ENCODE results near the gene SNRK.

DNA sequence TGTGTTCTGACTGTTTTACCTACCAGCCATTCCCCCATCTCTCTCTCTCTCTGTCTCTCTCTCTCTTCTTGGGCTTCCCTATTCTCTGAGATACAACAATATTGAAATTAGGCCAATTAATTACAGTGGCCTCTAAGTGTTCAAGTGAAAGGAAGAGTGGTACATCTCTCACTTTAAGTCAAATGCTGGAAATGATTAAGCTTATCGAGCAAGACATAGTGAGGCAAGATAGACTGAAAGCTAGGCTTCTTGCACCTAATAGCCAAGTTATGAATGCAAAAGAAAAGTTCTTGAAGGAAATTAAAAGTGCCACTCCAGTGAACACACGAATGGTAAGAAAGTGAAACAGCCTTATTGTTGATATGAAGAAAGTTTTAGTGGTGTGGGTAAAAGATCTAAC is 21.3 kb downstream of the SNRK start:
- TF ChIP-seq, protein P1, sequence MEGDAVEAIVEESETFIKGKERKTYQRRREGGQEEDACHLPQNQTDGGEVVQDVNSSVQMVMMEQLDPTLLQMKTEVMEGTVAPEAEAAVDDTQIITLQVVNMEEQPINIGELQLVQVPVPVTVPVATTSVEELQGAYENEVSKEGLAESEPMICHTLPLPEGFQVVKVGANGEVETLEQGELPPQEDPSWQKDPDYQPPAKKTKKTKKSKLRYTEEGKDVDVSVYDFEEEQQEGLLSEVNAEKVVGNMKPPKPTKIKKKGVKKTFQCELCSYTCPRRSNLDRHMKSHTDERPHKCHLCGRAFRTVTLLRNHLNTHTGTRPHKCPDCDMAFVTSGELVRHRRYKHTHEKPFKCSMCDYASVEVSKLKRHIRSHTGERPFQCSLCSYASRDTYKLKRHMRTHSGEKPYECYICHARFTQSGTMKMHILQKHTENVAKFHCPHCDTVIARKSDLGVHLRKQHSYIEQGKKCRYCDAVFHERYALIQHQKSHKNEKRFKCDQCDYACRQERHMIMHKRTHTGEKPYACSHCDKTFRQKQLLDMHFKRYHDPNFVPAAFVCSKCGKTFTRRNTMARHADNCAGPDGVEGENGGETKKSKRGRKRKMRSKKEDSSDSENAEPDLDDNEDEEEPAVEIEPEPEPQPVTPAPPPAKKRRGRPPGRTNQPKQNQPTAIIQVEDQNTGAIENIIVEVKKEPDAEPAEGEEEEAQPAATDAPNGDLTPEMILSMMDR (IDR thresholded peaks at IDR 0.05): no peak
- no peak for TF ChIP-seq SP1 (CRISPR knock-in tag; conservative IDR thresholded peaks at IDR 0.05)
- TF ChIP-seq, protein P2, sequence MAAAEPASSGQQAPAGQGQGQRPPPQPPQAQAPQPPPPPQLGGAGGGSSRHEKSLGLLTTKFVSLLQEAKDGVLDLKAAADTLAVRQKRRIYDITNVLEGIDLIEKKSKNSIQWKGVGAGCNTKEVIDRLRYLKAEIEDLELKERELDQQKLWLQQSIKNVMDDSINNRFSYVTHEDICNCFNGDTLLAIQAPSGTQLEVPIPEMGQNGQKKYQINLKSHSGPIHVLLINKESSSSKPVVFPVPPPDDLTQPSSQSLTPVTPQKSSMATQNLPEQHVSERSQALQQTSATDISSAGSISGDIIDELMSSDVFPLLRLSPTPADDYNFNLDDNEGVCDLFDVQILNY (CRISPR knock-in tag; IDR thresholded peaks at IDR 0.05): no peak

Data from WTC11 (cell line).